Liver (tissue), 9 donors: Measurements from ENCODE around the gene NDUFS5. TPM values are rescaled to one million over a fixed set of nuclear protein-coding genes. Genes with fewer than 3 reads are reported as not detected.
A peak's percentile ranks its signal among the peaks of the same experiment; 100 is the strongest.

Experiments
- DNase-seq: peaks from one replicate; pipeline ENCODE4 v3.0.0-alpha.2; 2017; ENCODE audit warnings: low spot score
- H3K27ac ChIP-seq, 2 donors: one replicate each; pipeline ENCODE4 v1.7.0; 2013; ENCODE audit warnings: inconsistent platforms in 2 of 2, low read length in 2 of 2, control low read depth in 1 of 2, low read depth in 1 of 2, mild to moderate bottlenecking in 1 of 2
- H3K27me3 ChIP-seq, 4 donors: one replicate each; pipeline versions ENCODE4 v1.6.1 to v1.7.0; 2013; ENCODE audit warnings: low read length in 3 of 4, inconsistent platforms in 1 of 4, mild to moderate bottlenecking in 1 of 4, moderate library complexity in 1 of 4; ENCODE audit not compliant: control insufficient read depth in 4 of 4, insufficient read depth in 4 of 4
- H3K36me3 ChIP-seq, 4 donors: one replicate each; pipeline versions ENCODE4 v1.6.1 to v1.7.0; 2013; ENCODE audit warnings: low read length in 3 of 4, mild to moderate bottlenecking in 3 of 4, low read depth in 1 of 4, moderate library complexity in 1 of 4; ENCODE audit not compliant: control insufficient read depth in 4 of 4, insufficient read depth in 3 of 4
- H3K4me1 ChIP-seq, 4 donors: one replicate each; pipeline versions ENCODE4 v1.6.1 to v1.7.0; 2013; ENCODE audit warnings: low read length in 3 of 4, mild to moderate bottlenecking in 3 of 4, moderate library complexity in 1 of 4; ENCODE audit not compliant: control insufficient read depth in 4 of 4, insufficient read depth in 4 of 4
- H3K4me3 ChIP-seq, 3 donors: one replicate each; pipeline versions ENCODE4 v1.6.1 to v1.7.0; 2013; ENCODE audit warnings: low read length in 3 of 3, control low read depth in 1 of 3, low read depth in 1 of 3, mild to moderate bottlenecking in 1 of 3
- H3K9ac ChIP-seq, 2 donors: one replicate each; pipeline ENCODE4 v1.7.0; 2013; ENCODE audit warnings: low read length in 2 of 2, mild to moderate bottlenecking in 2 of 2, moderate library complexity in 2 of 2, control low read depth in 1 of 2, low read depth in 1 of 2
- H3K9me3 ChIP-seq, 4 donors: one replicate each; pipeline versions ENCODE4 v1.6.1 to v1.7.0; 2013; ENCODE audit warnings: low read length in 3 of 4; ENCODE audit not compliant: control insufficient read depth in 4 of 4
- CTCF ChIP-seq: fragments of 150-350 bp; IDR thresholded peaks from 2 replicates; pipeline ENCODE4 v1.5.1; 2017; ENCODE audit warnings: improper control_type of control experiment, low read depth, low read length; ENCODE audit not compliant: missing input control
- EGR1 ChIP-seq, 2 donors: IDR thresholded peaks; 2 replicates each; pipeline ENCODE4 v1.6.1; 2016 to 2018; ENCODE audit warnings: antibody characterized with exemption in 2 of 2, low read depth in 2 of 2
- FOXA1 ChIP-seq: IDR thresholded peaks from 2 replicates; pipeline ENCODE4 v1.6.1; 2016; ENCODE audit warnings: antibody characterized with exemption
- FOXA2 ChIP-seq: IDR thresholded peaks from 2 replicates; pipeline ENCODE4 v1.6.1; 2016; ENCODE audit warnings: antibody characterized with exemption
- GABPA ChIP-seq, 2 donors: IDR thresholded peaks in 1 of 2; conservative IDR thresholded peaks in 1 of 2; 2 replicates each; pipeline ENCODE4 v1.6.1; 2016; ENCODE audit warnings: antibody characterized with exemption in 2 of 2, mild to moderate bottlenecking in 1 of 2, moderate library complexity in 1 of 2
- HNF4G ChIP-seq: IDR thresholded peaks from 2 replicates; pipeline ENCODE4 v1.6.1; 2016; ENCODE audit warnings: antibody characterized with exemption
- JUND ChIP-seq, 2 donors: IDR thresholded peaks; 2 replicates each; pipeline ENCODE4 v1.6.1; 2016; ENCODE audit warnings: antibody characterized with exemption in 2 of 2
- MAX ChIP-seq: IDR thresholded peaks from 2 replicates; pipeline ENCODE4 v1.6.1; 2016; ENCODE audit warnings: antibody characterized with exemption
- NR2F2 ChIP-seq: IDR thresholded peaks from 2 replicates; pipeline ENCODE4 v1.6.1; 2016; ENCODE audit warnings: antibody characterized with exemption
- RAD21 ChIP-seq, 2 donors: IDR thresholded peaks; 2 replicates each; pipeline ENCODE4 v1.6.1; 2016; ENCODE audit warnings: antibody characterized with exemption in 2 of 2, mild to moderate bottlenecking in 2 of 2
- REST ChIP-seq: IDR thresholded peaks from 2 replicates; pipeline ENCODE4 v1.6.1; 2016; ENCODE audit warnings: antibody characterized with exemption, mild to moderate bottlenecking
- RXRA ChIP-seq, 2 donors: IDR thresholded peaks; 2 replicates each; pipeline ENCODE4 v1.6.1; 2017 to 2018; ENCODE audit warnings: antibody characterized with exemption in 2 of 2, mild to moderate bottlenecking in 1 of 2
- SP1 ChIP-seq: IDR thresholded peaks from 2 replicates; pipeline ENCODE4 v1.6.1; 2018; ENCODE audit warnings: antibody characterized with exemption, mild to moderate bottlenecking
- TAF1 ChIP-seq: conservative IDR thresholded peaks from 2 replicates; pipeline ENCODE4 v1.6.1; 2016; ENCODE audit warnings: antibody characterized with exemption, mild to moderate bottlenecking
- YY1 ChIP-seq: IDR thresholded peaks from 2 replicates; pipeline ENCODE4 v1.6.1; 2016; ENCODE audit warnings: antibody characterized with exemption, mild to moderate bottlenecking
- ZBTB33 ChIP-seq: IDR thresholded peaks from 2 replicates; pipeline ENCODE4 v1.6.1; 2016; ENCODE audit warnings: antibody characterized with exemption
- WGBS: extraction: QIAGEN DNeasy Blood & Tissue Kit; methylation state at CpG from one replicate; pipeline ENCODE4 v1.1.7; 2013; 5-methylcytosine and 5-hydroxymethylcytosine counted together
- polyA plus RNA-seq, 2 donors: library from polyadenylated mRNA; stranded (reverse) in 1 of 2; unstranded in 1 of 2; fragments of 200-250 nt in 1 of 2; fragments of >200 nt in 1 of 2; fragmentation: Nextera tagmentation in 1 of 2; extraction: Ambion mirVana in 1 of 2; gene quantifications; one replicate each; pipeline versions ENCODE4 v1.2.1 to v1.2.3, GENCODE V29; 2013 to 2015
- total RNA-seq, 2 donors: library from RNA; depleted of rRNA; stranded (reverse); fragments of >200 nt; gene quantifications; one replicate each; pipeline ENCODE4 v1.2.3, GENCODE V29; 2014
- donor health status: healthy.
- donor health status: healthy.
- donor health status: healthy.
- donor health status: healthy.
- donor health status: healthy.

NDUFS5 gene
- total and polyA plus RNA-seq, 4 donors: 193 to 308 (median 236) TPM

GRCh38 chr1:39047374-39048229 is 21.5 kb downstream of the NDUFS5 start:
- no peaks in the 10 kb centered on the region for H3K27me3 ChIP-seq
- WGBS: 70% methylated on average over 12 of the region's 12 CpGs
- no peak overlapping the region for H3K4me3 ChIP-seq
- peak; percentile 55 to 73 for TF ChIP-seq JUND (IDR thresholded peaks at IDR 0.05)
- no peak for TF ChIP-seq GABPA (IDR thresholded peaks at IDR 0.05 in 1 of 2, conservative IDR thresholded peaks at IDR 0.05 in 1 of 2)
- TF ChIP-seq RXRA (IDR thresholded peaks at IDR 0.05): peak; percentile 41 to 46
- TF ChIP-seq SP1: peak; percentile 79
- peak; percentile 84 for TF ChIP-seq NR2F2
- no peak for TF ChIP-seq EGR1 (IDR thresholded peaks at IDR 0.05; ENCODE audit: low read depth in 2 of 2)
- peak in 1 of 2 donors; percentile 6 for TF ChIP-seq RAD21 (IDR thresholded peaks at IDR 0.05)
- TF ChIP-seq MAX: no peak
- peak overlapping the region; percentile 25 to 70 for H3K27ac ChIP-seq
- H3K36me3 ChIP-seq: peaks cover 0 to 16% (median 8%) of the 10 kb centered on the region in 4 donors
- DNase-seq: no peak
- H3K4me1 ChIP-seq: no peaks in the 10 kb centered on the region
- H3K9me3 ChIP-seq: no peaks in the 10 kb centered on the region
- H3K9ac ChIP-seq: no peak overlapping the region

- Histone ChIP-seq H3K9ac (no peak overlapping the region), H3K27ac (peak overlapping the region in 1 of 2 donors; percentile 46), H3K4me3 (no peak overlapping the region), H3K36me3 (peaks cover 0 to 11% (median 5%) of the 10 kb centered on the region in 4 donors), H3K4me1 (no peaks in the 10 kb centered on the region), H3K9me3 (no peaks in the 10 kb centered on the region), H3K27me3 (no peaks in the 10 kb centered on the region)
- DNase-seq: no peak
- TF ChIP-seq NR2F2 (no peak), TAF1 (no peak), JUND (IDR thresholded peaks at IDR 0.05) (no peak), FOXA2 (no peak), SP1 (no peak), ZBTB33 (no peak), YY1 (no peak), FOXA1 (no peak), RXRA (IDR thresholded peaks at IDR 0.05) (no peak), GABPA (IDR thresholded peaks at IDR 0.05 in 1 of 2, conservative IDR thresholded peaks at IDR 0.05 in 1 of 2) (no peak), HNF4G (no peak), MAX (no peak)
- 78% methylated on average over 7 of the region's 7 CpGs for WGBS
Measured at GRCh38 chr1:39048745-39049370, 22.7 kb downstream of the NDUFS5 start.

GRCh38 chr1:39050001-39050400 is 23.9 kb downstream of the NDUFS5 start:
- no peaks in the 10 kb centered on the region for H3K27me3 ChIP-seq
- no peak for TF ChIP-seq CTCF
- TF ChIP-seq EGR1 (IDR thresholded peaks at IDR 0.05; ENCODE audit: low read depth in 2 of 2): no peak
- no peak for TF ChIP-seq RAD21 (IDR thresholded peaks at IDR 0.05)
- no peak for TF ChIP-seq NR2F2
- no peak for TF ChIP-seq HNF4G
- no peak for TF ChIP-seq FOXA2
- TF ChIP-seq YY1: no peak
- no peak for TF ChIP-seq RXRA (IDR thresholded peaks at IDR 0.05)
- no peak for TF ChIP-seq FOXA1
- no peak for TF ChIP-seq MAX
- TF ChIP-seq REST: no peak
- DNase-seq: no peak
- H3K27ac ChIP-seq: no peak overlapping the region
- peaks cover 0 to 11% (median 4%) of the 10 kb centered on the region in 4 donors for H3K36me3 ChIP-seq
- H3K9me3 ChIP-seq: no peaks in the 10 kb centered on the region
- H3K9ac ChIP-seq: no peak overlapping the region
- 96% methylated on average over 4 of the region's 4 CpGs for WGBS
- H3K4me3 ChIP-seq: no peak overlapping the region
- H3K4me1 ChIP-seq: no peaks in the 10 kb centered on the region
